Stimulated activated CD4-positive, alpha-beta T cell treated with anti-CD3 and anti-CD28 coated beads, Interleukin-15, amount 100 ng/mL, for 48 hours (primary cell): ENCODE results near the gene DHCR7.
"Not testable (repeated sequence)": the region's sequence is repeated elsewhere in the genome, so short reads cannot be mapped to it uniquely, and the experiment has no call there.

Experiments
- DNase-seq, 2 donors: peaks; one replicate each; pipeline ENCODE4 v3.0.0-alpha.2; 2020; ENCODE audit warnings: low read depth in 2 of 2

The DHCR7 gene

DNA sequence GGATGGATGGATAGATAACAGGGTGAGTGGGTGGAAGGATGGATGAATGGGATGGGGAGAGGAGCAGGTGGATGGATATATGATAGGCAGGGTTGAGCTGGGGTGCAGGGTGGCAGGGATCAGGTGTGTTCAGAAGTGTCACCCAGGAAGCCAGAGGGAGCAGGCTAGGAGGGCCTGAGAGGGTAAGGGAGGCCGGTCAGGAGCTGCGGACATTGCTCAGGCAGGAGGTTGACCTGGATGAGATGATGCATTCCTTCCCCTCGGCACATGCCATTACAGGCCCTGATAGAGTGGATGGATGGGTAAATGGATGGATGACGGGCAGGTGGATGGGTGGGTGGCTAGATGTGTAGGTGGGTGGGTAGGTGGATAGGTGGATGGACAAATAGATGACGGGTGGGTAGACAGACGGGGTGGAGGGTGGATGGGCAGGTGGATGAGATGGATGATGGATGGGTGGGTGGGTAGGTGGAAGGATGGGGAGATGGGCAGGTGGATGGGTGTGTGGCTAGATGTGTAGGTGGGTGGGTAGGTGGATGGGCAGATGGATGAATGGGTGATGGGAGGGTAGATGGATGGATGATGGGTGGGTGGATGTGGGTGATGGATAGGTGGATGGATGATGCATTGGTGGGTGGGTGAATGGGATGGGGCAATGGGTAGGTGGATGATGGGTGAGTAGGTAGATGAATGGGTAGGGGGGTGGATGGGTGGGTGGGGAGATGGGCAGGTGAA is 8.0 kb downstream of the DHCR7 start:
- DNase-seq, result no peak

DNA sequence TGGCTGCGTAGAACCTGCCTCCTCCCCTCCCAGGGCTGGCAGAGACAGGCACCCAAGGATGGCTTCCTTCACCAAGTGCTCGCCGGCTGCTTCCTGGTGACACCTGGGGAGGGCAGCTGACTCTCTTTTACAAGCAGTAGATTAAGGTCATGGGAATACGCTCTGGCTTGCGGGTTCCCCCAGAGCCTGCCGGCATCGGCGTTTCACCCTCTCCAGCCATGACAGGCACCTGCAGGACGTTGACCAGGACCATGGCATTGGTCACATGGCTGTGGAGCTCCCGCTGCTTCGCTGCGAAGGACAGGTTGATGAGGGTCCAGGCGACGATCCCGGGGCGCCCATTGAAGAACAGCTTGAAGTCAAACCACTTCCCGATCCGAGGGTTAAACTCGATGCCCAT is 9.5 kb downstream of the DHCR7 start:
- no peak for DNase-seq

DNA sequence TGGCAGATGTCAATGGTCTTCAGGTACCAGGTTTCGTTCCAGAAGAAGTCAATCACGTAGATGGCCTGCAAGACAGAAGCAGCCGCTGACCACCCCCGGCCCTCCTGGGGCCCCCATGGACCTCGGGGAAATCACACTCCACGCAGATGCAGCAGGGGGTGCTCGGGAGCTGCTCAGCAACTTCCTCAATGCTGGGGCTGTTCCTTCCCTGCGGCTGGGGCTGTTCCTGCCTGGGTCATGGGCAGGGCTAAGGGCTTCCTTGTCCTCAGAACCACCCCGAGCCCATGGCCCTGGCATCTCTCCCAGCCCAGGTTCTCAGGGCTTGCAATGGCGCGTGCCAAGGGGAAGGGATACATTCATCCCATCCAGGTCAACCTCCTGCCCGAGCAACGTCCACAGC is 10.3 kb downstream of the DHCR7 start:
- no peak for DNase-seq

DNA sequence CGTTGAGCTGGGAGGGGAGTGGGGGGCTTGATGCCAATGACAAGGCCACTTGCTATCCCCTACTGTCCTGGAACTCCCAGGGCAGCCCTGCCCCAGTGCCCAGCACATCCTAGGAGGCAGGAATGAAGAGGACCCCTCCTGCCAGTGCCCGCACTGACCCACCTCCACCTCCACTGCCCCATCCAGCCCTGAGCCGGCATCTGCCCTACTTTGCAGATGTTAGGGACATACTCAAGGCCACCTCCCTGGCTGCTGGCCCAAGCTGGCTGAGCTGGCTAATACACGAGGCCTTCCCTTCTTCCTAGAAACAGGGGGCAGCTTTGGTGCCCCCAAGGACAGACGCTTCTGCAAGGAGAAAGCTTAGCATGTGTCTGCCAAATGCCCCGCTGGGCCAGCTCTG is 10.8 kb downstream of the DHCR7 start:
- no peak for DNase-seq

DNA sequence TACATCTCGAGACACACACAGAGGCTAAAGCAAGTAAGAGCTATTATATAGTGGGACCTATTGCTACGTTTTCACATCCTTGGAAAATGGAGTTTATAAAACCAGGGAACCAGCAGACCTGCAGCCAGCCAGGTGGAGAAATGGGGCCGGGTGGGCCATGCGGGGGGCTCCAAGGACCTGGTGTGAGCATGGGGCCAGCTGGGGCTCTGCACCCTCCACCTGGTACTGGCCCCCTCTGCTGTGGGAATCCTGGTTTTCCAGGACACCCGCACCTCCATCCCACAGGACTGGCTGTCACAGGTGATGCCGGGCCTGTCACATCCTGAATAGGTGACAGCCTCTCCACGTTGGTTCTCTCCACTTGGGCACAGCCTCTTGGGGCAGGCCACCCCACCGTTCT is 11.3 kb downstream of the DHCR7 start:
- no peak for DNase-seq

DNA sequence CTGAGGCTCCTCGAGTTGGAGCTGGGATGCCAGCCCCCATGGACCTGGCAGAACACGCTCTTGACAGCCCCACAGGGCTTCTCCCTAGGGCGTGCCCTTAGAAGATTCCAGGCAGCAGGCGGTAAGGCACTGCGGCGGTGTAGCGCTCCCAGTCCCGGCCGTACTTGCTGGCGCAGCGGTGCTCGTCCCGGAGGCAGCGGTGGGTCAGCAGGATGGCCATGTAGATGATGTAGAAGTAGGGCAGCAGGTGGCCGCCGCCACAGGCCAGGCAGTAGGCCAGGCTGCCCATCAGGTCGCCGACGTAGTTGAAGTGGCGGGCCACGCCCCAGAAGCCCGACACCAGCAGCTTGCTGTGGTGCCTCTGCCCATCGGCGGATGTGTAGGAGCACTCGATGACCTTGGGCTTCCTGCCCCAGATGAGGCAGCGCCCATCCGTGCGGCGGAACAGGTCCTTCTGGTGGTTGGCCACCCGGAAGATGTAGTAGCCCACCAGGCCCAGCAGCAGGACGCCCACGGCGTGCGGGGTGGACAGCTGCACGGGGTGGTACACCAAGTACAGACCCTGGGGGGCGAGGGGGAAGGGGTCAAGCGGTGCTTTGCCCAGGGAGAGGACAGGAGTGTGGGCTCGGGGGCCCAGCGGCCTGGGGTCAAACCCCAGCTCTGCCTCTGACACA is 12.8 kb downstream of the DHCR7 start:
- no peak for DNase-seq

DNA sequence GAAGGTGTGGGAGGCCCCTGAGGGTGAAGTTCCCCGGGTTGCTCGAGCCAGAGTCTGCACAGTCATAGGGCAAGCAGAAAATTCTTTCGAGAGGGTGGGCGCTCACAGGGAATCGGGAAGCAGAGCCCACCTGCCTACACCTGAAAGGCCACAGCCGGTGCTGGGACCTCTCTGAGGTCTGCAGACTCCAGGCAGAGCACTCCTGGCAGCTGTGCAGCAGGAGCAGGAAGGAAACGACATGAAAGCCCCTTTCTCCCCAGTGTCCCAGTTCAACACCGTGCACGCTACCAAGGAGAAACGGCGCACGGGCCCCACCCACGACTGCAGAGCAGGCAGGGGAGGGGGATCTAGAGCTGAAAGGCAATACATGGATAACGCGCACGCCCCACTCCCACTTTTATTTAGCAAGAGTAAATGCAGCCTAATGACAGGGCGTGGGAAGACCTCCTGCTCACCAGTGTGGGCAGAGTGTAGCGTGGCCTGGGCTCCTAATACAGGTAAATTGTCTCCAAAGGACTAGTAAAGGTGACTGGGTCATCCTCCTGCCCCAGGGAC is 13.5 kb downstream of the DHCR7 start:
- no peak for DNase-seq

DNA sequence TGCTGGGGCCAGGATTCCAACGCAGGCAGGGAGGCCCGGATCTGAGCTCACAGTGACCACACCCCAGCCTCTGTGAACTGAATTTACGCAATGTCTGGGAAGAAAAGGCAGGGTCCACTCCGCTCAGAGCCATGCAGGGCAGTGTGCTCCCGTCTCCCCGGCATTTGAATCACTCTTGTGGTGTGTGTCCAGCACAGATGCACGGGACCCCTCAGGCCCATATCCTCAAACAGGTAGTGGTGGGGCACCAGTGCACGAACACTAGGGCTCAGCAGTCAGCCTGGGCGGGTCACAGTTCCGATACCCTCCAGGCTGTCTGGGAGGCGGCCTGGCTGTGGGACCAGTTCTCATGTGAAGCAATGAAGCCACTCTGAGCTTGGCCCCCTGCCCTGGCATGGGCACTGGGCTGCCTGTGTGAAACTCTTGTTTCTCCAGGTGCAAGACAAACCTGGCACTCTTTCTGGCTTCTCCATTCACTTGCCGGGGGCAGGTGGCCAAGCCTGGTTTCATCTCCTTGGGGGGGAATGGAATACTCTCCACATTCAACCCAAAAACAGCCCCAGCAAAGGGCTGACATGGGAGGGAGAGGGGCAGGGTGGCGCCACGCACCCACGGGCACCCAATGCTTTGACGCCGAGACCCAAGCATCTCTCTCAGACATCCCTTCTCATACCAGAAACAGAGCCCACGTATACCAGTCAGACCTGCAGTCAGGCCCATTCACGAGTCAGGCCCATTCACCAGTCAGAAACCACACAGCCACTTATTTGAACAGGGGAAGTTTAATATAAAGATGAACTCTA is 14.3 kb downstream of the DHCR7 start:
- no peak for DNase-seq

DNA sequence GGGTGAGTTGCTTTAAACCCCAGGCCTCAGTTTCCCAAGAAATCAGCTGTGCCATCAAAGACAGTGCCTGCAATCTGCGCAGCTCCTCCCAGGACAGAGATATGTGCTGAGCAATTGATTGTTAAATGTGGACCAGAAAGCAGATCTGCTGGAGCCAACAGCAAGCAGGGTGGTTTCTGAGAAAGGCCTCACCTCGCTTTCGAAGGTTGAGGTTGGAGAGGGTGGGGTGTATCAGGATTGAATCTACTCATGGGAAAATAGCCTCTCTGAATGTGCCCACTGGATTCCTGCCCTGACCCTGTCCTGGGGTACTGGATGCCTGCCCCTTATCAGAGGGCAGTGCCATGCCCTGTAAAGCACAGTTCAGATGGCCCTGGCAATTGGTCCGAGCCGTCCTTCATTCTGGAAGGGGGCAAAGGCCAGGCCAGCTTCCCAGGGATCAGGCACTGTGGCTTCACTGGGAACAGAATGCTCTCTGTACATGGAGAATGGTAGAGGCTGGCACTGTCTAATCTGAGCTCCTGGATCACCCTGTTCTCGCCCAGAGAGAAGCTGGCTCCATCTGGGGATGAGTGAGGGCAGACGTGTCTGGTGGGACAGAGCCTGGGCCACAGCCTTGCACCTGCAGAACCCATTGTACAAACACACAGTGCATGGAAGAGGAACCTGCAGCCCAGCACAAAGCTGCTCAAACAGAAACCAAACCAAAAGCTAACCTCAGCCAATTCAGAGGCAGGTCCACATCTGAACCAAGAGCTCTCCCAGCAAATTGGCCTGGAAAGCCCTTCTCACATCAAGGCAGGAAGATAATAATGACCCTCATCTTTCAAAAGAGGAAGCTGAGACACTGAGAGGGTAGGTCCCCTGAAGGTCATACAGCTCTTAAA is 15.2 kb downstream of the DHCR7 start:
- DNase-seq, result no peak

DNA sequence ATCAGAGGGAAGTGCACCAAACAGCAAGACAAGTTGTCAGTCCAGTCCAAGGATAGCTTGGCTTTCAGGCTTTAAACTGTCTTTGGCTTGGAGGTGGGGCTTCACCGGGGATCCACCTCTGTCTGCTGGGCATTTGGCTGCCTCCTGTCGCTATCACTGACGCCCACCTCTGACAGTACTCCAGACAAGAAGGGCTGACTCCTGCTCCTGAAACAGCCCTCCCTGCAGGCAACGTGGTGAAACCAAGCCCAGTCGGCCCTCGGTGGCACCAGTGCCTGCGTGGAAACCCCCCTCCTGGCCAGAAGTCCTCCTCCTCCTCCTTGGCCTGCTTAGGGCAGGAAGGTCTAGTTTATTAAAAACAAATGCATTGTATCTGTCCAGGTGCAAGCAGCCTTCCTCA is 16.9 kb downstream of the DHCR7 start:
- DNase-seq, result no peak

DNA sequence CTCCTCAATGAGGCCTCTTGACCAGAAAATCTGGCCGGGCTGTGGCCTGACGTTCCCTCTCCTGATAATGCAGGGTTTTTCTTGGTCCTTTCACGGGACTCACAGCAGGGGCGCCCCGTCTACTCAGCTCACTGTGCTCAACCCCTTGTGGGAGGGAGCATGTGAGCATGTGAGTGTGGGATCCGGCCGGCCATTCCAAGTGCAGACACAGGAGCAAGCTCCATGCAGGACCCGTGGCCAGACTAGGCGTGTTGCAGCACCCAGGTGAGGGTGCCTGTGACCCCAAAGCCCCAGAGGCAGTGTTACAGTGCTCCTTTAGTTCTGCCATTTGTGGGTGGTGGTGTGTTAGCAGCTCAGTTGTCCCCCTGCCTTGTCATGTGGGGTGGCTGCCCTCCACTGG is 18.0 kb downstream of the DHCR7 start:
- no peak for DNase-seq

DNA sequence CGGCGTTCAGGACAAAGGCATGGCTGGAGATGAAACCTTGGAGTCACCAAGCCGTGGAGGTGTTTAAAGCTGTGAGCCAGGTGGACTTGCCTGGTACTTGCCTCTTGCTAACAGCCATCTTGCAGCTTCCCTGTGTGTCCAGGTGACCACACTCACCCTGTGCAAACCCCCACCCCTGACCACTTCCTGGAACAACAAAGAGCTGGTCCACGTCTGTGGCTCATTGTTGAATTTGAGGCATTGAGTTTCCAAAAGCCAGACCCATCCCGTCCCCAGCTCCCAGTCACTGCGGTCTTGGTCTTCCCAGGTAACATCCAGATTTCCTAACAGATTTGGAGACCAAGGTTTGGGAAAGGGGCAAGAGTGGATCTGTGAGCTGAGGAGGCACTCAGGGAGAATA is 18.5 kb downstream of the DHCR7 start:
- no peak for DNase-seq

DNA sequence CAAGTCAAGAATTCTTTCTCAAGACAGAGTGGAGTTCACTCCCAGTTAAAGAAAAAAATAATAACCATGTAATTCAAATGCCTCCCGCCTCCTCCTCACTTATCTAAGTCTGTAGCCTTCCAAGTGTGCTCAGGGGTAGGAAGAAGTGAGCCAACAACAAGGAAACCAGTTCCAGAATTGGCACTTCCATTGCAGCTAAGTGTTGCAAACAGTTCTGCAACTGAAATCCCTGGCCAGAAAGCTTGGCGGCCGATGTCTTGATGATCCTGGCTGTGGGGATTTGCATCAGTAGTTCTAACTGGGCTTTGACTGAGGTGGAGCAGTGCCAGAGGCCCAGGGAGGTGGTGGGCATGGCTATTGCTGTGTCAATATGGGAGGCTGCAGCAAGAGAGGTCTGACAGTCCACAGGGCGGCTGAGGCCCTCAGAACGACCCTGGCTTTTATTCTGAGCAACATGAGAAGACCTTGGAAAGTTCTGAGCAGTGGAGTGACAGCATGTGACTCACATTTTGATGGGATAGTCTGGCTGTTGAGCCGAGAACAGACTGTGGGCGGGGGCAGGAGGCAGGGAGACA is 19.2 kb downstream of the DHCR7 start:
- DNase-seq, result no peak

DNA sequence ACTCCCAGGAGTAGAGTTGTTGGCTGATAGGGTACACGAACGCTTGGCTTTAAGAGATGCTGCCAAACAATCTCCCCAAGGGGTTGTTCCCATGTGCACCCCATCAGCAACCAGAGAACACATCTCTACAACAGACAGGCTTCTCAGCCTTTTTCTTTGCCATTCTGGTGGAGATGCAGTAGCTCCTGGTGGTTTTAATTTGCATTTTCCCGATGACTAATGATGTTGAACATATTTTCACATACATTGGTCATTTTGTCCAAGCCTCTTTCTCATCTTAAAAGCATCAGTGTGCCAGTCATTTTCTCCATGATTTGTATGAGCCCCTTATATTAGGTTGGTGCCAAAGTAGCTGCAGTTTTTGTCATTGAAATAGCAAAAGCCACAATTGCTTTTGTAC is 21.8 kb downstream of the DHCR7 start:
- no peak for DNase-seq

DNA sequence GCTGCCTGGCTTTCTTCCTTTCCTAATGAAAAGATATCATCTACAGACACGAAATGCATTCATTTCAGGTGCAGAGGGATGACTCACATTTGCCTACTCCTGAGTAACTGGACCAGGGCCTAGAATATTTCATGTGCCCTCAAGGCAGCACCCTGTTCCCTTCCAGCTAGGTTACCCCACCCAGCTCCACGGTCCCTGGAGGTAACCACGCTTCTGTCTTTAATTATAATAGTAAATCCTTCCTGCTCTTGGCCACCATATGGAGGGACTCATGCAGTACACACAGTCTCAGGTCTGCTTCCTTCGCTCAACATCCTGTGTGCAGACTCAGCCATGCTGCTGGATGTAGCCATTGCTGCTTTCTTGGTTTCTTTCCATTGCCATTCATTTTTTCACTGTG is 22.3 kb downstream of the DHCR7 start:
- DNase-seq, result no peak

DNA sequence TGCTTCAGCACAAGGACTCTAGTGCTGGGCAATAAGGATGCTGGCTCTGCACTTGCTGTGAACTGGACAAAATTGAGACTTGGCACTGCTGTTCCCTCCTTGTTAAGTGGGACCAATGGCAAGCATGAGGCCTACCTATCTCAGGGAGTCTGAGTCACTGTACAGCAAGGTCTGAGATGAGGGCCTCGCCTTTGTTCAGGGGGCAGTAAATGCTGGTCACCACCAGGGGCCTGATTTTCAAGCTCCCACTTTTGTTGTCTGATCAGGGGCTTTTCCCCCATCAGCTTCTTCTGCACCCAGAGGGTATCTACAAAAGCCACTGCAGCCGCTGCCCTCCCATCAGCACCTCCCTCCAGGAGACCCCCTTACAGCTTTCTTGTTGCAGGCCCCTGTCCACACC is 22.8 kb downstream of the DHCR7 start:
- no peak for DNase-seq

DNA sequence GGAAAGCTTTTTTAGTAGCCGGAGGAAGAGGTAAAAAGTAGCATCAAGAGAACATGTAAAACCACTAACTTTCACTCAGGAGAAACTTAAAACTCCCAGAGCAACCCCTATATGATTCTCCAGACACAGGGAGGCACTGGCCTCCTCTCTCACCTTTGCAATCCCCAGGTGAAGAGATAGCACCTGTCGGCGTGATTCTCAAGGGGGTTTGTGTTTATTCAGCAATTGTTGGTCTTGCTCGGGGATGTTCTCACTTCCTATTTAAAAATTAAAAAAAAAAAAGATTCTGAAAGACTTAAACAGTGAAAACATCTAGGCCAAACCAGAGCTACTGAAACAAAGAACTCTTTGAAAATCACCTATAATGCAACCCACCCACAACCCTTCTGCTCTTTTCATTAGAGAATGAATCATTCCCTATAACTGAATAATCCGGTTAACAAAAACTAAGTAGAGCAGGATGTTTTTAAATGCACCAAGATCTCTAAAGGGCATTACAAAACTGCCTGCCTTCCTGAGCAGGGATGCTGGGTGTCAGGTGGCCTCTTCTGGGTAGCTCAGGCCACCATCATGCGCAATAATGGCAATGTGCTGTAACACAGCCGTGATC is 24.9 kb downstream of the DHCR7 start:
- DNase-seq, result no peak

DNA sequence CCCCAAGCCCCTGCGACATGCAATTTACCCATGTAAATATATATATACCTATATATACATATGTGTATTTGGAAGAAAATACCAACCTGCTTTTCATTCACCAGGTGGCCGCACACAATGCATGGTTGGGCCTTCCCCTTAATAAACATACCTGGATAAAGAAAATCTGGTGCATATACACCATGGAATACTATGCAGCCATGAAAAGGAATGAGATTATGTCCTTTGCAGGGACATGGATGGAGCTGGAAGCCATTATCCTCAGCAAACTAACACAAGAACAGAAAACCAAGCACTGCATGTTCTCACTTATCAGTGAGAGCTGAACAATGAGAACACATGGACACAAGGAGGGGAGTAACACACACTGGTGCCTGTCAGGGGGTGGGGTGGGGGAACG is 25.9 kb downstream of the DHCR7 start:
- not testable (repeated sequence) for DNase-seq

DNA sequence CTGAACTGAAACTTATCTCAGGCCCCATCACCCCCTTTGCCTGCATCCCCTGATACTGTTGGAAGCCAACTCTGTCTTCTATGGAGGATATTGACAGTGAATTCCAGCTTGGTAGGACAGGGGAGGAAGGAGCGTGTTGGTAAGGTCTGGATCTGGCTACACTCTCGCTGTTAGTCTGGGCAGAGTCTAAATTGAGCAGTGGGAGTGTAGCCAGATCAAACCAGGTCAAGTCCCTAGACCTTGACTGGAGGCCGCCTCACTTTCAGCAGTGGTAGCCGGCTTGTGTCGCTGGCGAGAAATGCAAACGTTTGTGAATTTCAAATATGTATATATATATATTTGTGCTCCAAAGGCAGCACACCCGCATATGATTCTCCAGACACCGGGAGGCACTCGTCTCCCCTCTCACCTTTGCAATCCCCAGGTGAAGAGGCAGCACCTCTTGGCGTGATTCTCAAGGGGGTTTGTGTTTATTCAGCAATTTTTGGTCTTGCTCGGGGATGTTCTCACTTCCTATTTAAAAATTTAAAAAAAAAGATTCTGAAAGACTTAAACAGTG is 26.7 kb downstream of the DHCR7 start:
- DNase-seq, result no peak

DNA sequence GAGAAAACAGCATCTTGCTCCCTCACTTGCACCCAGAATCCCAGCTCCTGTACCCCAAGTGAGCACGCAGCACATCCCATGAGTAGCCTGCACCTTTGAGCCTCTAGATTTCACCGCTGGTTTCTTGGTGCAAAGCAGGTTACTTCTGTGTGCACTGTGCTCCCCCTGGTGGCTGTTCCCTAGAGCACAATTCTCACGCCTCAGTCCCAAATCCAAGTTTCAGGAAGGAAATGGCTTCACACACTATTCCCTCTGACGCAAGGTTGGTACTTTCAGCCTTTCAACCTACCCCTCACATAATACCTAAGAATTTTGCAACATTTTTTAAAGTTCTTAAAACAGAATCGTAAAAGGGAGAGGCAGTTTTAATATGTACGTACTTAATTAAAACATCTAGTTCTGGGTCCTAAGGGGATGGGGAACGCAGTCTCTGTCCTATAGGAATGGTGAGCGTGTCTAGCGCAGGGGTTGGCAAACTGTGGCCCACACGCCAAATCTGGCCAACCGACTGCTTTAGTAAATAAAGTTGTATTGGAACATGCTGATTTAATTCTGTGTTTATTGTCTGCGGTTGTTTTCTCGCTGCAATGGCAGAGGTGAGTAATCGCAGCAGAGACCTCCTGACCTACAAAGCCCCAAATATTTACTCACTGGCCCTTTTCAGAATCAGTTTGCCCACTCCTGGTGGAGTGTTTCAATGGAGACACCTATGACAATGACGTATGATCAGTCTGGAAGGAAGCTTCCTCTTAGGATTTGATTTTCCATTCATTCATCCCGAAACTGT is 27.5 kb downstream of the DHCR7 start:
- DNase-seq, result peak in 1 of 2 donors; percentile 4
